HCT116 (cell line): Measurements from ENCODE around the gene FBXL14.

Experiments
- EZH2 ChIP-seq: fragments of 200-600 bp; sonication (generic); IDR thresholded peaks from 2 replicates; pipeline ENCODE4 v1.6.1; 2017; ENCODE audit warnings: antibody characterized with exemption, mixed run types
- POLR2A ChIP-seq: IDR thresholded peaks from 2 replicates; pipeline ENCODE4 v1.7.0; 2011; ENCODE audit warnings: borderline replicate concordance; ENCODE audit not compliant: insufficient read depth, insufficient read length; ENCODE audit errors: extremely low read depth
- POLR2AphosphoS5 ChIP-seq: IDR thresholded peaks from 2 replicates; pipeline ENCODE4 v1.6.1; 2011; ENCODE audit warnings: mild to moderate bottlenecking, low read depth, low read length, moderate library complexity
- RAD21 ChIP-seq: IDR thresholded peaks from 2 replicates; pipeline ENCODE4 v1.6.1; 2012; ENCODE audit warnings: low read depth, mild to moderate bottlenecking
- ZNF274 ChIP-seq: fragments of 200-500 bp; sonication (Bioruptor generic); IDR thresholded peaks from 2 replicates; pipeline ENCODE4 v1.6.1; 2014; ENCODE audit warnings: mild to moderate bottlenecking, low read depth, low read length, inconsistent platforms
- TF ChIP-seq, protein P1 (sequence below): IDR thresholded peaks from 2 replicates; pipeline ENCODE4 v1.6.1; 2012; ENCODE audit warnings: low read depth
- TF ChIP-seq, protein P2 (sequence below), 3 experiments: fragments of 200-600 bp in 1 of 3; sonication (generic) in 1 of 3; IDR thresholded peaks in 2 of 3; conservative IDR thresholded peaks in 1 of 3; 2 replicates each; pipeline ENCODE4 v1.5.1; 2012 to 2017; ENCODE audit warnings: low read depth in 2 of 3, low read length in 2 of 3, antibody characterized with exemption in 1 of 3, borderline replicate concordance in 1 of 3, control low read depth in 1 of 3, mild to moderate bottlenecking in 1 of 3, mixed read lengths in 1 of 3, mixed run types in 1 of 3, moderate library complexity in 1 of 3; ENCODE audit not compliant: insufficient read depth in 1 of 3
- TF ChIP-seq, protein P3 (sequence below): IDR thresholded peaks from 2 replicates; pipeline ENCODE4 v1.6.1; 2012
- TF ChIP-seq, protein P4 (sequence below): IDR thresholded peaks from 2 replicates; pipeline ENCODE4 v1.6.1; 2011; ENCODE audit warnings: mild to moderate bottlenecking, low read length, moderate library complexity; ENCODE audit not compliant: insufficient replicate concordance; ENCODE audit errors: extremely low read depth

DNA sequence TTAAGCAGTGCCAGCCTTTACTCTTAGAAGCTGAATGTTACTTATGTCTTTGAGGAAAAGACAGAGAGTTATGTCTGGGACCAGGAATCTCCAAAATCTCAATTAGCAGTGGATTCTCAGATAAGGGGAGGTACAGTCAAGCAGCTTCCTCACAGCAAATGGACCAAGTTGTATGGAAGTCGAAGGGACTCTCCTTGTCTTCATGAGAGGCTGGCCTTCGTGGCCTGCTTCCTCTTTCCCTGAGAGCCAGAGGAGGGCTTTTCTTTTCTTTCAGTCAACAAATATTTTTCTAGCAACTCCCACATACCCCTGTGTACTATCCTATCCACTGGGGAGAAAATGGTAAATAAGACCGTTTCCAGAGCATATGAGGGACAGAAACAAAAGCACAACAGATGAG lies 28.0 kb upstream of the FBXL14 start:
- no peak for TF ChIP-seq ZNF274
- TF ChIP-seq, protein P1, sequence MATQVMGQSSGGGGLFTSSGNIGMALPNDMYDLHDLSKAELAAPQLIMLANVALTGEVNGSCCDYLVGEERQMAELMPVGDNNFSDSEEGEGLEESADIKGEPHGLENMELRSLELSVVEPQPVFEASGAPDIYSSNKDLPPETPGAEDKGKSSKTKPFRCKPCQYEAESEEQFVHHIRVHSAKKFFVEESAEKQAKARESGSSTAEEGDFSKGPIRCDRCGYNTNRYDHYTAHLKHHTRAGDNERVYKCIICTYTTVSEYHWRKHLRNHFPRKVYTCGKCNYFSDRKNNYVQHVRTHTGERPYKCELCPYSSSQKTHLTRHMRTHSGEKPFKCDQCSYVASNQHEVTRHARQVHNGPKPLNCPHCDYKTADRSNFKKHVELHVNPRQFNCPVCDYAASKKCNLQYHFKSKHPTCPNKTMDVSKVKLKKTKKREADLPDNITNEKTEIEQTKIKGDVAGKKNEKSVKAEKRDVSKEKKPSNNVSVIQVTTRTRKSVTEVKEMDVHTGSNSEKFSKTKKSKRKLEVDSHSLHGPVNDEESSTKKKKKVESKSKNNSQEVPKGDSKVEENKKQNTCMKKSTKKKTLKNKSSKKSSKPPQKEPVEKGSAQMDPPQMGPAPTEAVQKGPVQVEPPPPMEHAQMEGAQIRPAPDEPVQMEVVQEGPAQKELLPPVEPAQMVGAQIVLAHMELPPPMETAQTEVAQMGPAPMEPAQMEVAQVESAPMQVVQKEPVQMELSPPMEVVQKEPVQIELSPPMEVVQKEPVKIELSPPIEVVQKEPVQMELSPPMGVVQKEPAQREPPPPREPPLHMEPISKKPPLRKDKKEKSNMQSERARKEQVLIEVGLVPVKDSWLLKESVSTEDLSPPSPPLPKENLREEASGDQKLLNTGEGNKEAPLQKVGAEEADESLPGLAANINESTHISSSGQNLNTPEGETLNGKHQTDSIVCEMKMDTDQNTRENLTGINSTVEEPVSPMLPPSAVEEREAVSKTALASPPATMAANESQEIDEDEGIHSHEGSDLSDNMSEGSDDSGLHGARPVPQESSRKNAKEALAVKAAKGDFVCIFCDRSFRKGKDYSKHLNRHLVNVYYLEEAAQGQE = no peak
- TF ChIP-seq, protein P2, sequence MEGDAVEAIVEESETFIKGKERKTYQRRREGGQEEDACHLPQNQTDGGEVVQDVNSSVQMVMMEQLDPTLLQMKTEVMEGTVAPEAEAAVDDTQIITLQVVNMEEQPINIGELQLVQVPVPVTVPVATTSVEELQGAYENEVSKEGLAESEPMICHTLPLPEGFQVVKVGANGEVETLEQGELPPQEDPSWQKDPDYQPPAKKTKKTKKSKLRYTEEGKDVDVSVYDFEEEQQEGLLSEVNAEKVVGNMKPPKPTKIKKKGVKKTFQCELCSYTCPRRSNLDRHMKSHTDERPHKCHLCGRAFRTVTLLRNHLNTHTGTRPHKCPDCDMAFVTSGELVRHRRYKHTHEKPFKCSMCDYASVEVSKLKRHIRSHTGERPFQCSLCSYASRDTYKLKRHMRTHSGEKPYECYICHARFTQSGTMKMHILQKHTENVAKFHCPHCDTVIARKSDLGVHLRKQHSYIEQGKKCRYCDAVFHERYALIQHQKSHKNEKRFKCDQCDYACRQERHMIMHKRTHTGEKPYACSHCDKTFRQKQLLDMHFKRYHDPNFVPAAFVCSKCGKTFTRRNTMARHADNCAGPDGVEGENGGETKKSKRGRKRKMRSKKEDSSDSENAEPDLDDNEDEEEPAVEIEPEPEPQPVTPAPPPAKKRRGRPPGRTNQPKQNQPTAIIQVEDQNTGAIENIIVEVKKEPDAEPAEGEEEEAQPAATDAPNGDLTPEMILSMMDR (IDR thresholded peaks at IDR 0.05 in 2 of 3, conservative IDR thresholded peaks at IDR 0.05 in 1 of 3; ENCODE audit: borderline replicate concordance in 1 of 3, insufficient read depth in 1 of 3, low read depth in 2 of 3, low read length in 2 of 3) = no peak
- TF ChIP-seq, protein P3, sequence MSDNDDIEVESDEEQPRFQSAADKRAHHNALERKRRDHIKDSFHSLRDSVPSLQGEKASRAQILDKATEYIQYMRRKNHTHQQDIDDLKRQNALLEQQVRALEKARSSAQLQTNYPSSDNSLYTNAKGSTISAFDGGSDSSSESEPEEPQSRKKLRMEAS = no peak
- TF ChIP-seq, protein P4, sequence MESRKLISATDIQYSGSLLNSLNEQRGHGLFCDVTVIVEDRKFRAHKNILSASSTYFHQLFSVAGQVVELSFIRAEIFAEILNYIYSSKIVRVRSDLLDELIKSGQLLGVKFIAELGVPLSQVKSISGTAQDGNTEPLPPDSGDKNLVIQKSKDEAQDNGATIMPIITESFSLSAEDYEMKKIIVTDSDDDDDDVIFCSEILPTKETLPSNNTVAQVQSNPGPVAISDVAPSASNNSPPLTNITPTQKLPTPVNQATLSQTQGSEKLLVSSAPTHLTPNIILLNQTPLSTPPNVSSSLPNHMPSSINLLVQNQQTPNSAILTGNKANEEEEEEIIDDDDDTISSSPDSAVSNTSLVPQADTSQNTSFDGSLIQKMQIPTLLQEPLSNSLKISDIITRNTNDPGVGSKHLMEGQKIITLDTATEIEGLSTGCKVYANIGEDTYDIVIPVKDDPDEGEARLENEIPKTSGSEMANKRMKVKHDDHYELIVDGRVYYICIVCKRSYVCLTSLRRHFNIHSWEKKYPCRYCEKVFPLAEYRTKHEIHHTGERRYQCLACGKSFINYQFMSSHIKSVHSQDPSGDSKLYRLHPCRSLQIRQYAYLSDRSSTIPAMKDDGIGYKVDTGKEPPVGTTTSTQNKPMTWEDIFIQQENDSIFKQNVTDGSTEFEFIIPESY = no peak
- no peak for TF ChIP-seq EZH2
- TF ChIP-seq POLR2A = no peak
- TF ChIP-seq RAD21 = no peak
- no peak for TF ChIP-seq POLR2AphosphoS5
